GM23248 (cell line): ENCODE measurements around the gene KRTAP5-9. TPM values are rescaled to one million over a fixed set of nuclear protein-coding genes. Genes with fewer than 3 reads are reported as not detected.
A peak's percentile ranks its signal among the peaks of the same experiment; 100 is the strongest.
"Not testable (repeated sequence)": the region's sequence is repeated elsewhere in the genome, so short reads cannot be mapped to it uniquely, and the experiment has no call there.

Source experiments
- DNase-seq: peaks from one replicate; pipeline ENCODE4 v3.0.0-alpha.2; 2015
- H2AFZ ChIP-seq: fragments of 200-600 bp; sonication (generic); 2 replicates; pipeline ENCODE4 v1.6.1; 2016; ENCODE audit warnings: antibody characterized with exemption
- H3F3A ChIP-seq: fragments of 200-600 bp; sonication (generic); 2 replicates; pipeline ENCODE4 v1.6.1; 2016; ENCODE audit warnings: mild to moderate bottlenecking, antibody characterized with exemption, mixed run types; ENCODE audit not compliant: insufficient read depth
- H3K27ac ChIP-seq: fragments of 200-600 bp; sonication (generic); 2 replicates; pipeline ENCODE4 v1.5.1; 2016; ENCODE audit warnings: mild to moderate bottlenecking
- H3K27me3 ChIP-seq: fragments of 200-600 bp; sonication (generic); replicated peaks from 2 replicates; pipeline ENCODE4 v1.6.1; 2016; ENCODE audit warnings: mild to moderate bottlenecking; ENCODE audit not compliant: insufficient read depth
- H3K36me3 ChIP-seq: fragments of 200-600 bp; sonication (generic); 2 replicates; pipeline ENCODE4 v1.6.1; 2016; ENCODE audit warnings: low read depth, mild to moderate bottlenecking
- H3K4me1 ChIP-seq: fragments of 200-600 bp; sonication (generic); 2 replicates; pipeline ENCODE4 v1.6.1; 2016; ENCODE audit warnings: mild to moderate bottlenecking; ENCODE audit not compliant: insufficient read depth
- H3K4me2 ChIP-seq: fragments of 200-600 bp; sonication (generic); one replicate; pipeline ENCODE4 v1.6.1; 2016; ENCODE audit warnings: mild to moderate bottlenecking; ENCODE audit not compliant: unreplicated experiment
- H3K4me3 ChIP-seq: fragments of 200-600 bp; sonication (generic); 2 replicates; pipeline ENCODE4 v1.5.1; 2016; ENCODE audit warnings: mild to moderate bottlenecking
- H3K79me2 ChIP-seq: fragments of 200-600 bp; sonication (generic); 2 replicates; pipeline ENCODE4 v1.6.1; 2016; ENCODE audit warnings: mild to moderate bottlenecking; ENCODE audit not compliant: insufficient read depth
- H3K9ac ChIP-seq: fragments of 200-600 bp; sonication (generic); 2 replicates; pipeline ENCODE4 v1.6.1; 2016; ENCODE audit warnings: mild to moderate bottlenecking
- H3K9me2 ChIP-seq: fragments of 200-600 bp; sonication (generic); 2 replicates; pipeline ENCODE4 v1.6.1; 2016; ENCODE audit warnings: mixed run types, mild to moderate bottlenecking, moderate library complexity; ENCODE audit not compliant: insufficient read depth
- H3K9me3 ChIP-seq: fragments of 200-600 bp; sonication (generic); one replicate; pipeline ENCODE4 v1.6.1; 2017; ENCODE audit warnings: low read depth
- H4K20me1 ChIP-seq: fragments of 200-600 bp; sonication (generic); 2 replicates; pipeline ENCODE4 v1.6.0; 2016; ENCODE audit not compliant: insufficient read depth
- EZH2 ChIP-seq: fragments of 200-600 bp; sonication (generic); IDR thresholded peaks from 2 replicates; pipeline ENCODE4 v1.6.1; 2018; ENCODE audit warnings: antibody characterized with exemption, mild to moderate bottlenecking; ENCODE audit not compliant: insufficient read depth, poor library complexity, severe bottlenecking
- EZH2phosphoT487 ChIP-seq: fragments of 200-600 bp; sonication (generic); IDR thresholded peaks from 2 replicates; pipeline ENCODE4 v1.6.1; 2018; ENCODE audit warnings: antibody characterized with exemption, moderate library complexity, mild to moderate bottlenecking, low read depth; ENCODE audit not compliant: insufficient read depth
- WGBS, 2 experiments: methylation state at CpG; one replicate each; pipeline ENCODE4 v1.1.6; 2015 to 2017; ENCODE audit warnings: low lambda C conversion rate in 2 of 2, low coverage in 1 of 2; ENCODE audit errors: missing lambda C conversion rate in 2 of 2; 5-methylcytosine and 5-hydroxymethylcytosine counted together
- in situ Hi-C: fragments of 300-500 bp; cut with MboI; formaldehyde crosslinking; loops from 2 replicates; pipeline ENCODE4 v1.15.0; 2020
- polyA plus RNA-seq: library from polyadenylated mRNA; unstranded; fragments of >200 nt; fragmentation: Nextera tagmentation; extraction: Ambion mirVana; gene quantifications from 2 replicates; pipeline ENCODE4 v1.2.1, GENCODE V29; 2016
- total RNA-seq: library from RNA; depleted of rRNA; stranded (reverse); fragments of >200 nt; shearing (Covaris generic); gene quantifications from 2 replicates; pipeline ENCODE4 v1.2.3, GENCODE V29; 2014

KRTAP5-9 gene
- total and polyA plus RNA-seq, 2 experiments from 2014 or later: not detected

GRCh38 chr11:71568704-71569349 lies 20.6 kb downstream of the KRTAP5-9 start:
- in situ Hi-C loops: no loop called here
- Histone ChIP-seq H3F3A (no peaks in the 10 kb centered on the region), H3K9ac (no peak overlapping the region), H4K20me1 (no peaks in the 10 kb centered on the region), H3K79me2 (no peaks in the 10 kb centered on the region), H3K36me3 (no peaks in the 10 kb centered on the region), H3K9me3 (no peaks in the 10 kb centered on the region), H3K9me2 (no peaks in the 10 kb centered on the region), H3K27me3 (peaks cover 15% of the 10 kb centered on the region), H3K4me3 (no peak overlapping the region), H3K4me2 (no peak overlapping the region), H2AFZ (no peak overlapping the region), H3K4me1 (no peaks in the 10 kb centered on the region), H3K27ac (no peak overlapping the region)
- TF ChIP-seq EZH2phosphoT487 (no peak), EZH2 (no peak)
- WGBS, 2 experiments: 53 to 58% methylated on average over 8 of the region's 8 CpGs
- peak; percentile 47 for DNase-seq

DNA sequence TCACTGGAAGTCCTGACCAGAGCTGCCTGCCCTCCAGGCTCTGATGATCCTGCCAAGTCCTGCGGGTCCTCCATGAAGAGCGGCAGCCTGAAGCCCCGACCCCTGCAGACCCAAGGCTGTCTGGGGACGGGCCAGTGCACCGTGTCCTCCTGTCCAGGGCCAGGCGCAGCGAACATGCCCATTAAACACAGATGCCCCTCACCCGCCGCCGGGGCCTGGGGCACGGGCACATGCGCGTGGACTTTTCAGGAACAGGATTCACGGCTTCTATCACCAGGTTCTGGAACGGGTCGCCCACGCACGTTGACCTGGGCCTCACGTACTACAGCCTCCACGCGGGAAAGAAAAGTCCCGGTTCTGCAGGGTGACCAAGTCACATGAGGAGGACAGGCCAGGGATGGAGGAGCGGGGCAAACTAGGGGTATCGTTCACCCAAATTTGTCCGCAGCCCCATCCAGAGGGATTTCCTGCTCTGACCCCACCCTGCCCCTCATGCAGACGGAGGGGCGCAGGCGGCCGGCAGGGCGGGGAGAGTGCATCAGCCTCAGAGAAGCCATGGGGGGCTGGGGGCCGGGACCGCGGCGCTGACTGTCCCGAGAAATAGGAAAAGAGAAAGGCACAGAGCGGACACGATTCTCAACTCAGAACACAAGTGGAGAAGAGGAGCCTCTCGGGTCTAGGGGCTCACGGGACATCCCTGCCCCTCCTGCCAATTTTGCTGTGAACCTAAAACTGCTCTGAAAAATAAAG lies 23.1 kb downstream of the KRTAP5-9 start:
- H4K20me1 ChIP-seq, H3K9me2 ChIP-seq, H3K36me3 ChIP-seq, in situ Hi-C loops, H2AFZ ChIP-seq, H3K79me2 ChIP-seq, DNase-seq, H3K9me3 ChIP-seq, H3K27ac ChIP-seq, H3F3A ChIP-seq, H3K9ac ChIP-seq, H3K4me1 ChIP-seq, H3K4me2 ChIP-seq, H3K4me3 ChIP-seq: not testable (repeated sequence)
- WGBS, 2 experiments: 78 to 79% methylated on average over 26 to 39 of the region's 39 CpGs
- H3K27me3 ChIP-seq: peaks cover 32% of the 10 kb centered on the region

DNA sequence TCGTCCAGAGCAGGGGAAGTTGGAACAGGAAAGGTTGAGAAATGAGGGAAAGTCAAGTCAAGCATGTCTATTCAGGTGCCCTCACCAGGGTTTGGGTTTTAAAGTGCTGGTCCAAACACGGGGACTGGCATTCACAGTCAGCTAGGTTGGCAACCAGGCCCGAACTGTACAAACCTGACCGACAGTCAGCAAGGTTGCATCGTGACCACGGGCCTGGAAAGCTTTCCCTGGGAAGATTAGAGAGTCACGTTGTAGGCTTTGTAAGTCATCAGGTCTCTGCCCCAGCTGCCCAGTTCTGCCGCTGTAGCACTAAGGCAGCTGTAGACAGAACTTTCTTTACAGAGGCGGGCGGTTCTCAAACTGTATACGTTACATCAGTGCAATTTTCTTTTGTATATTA lies 24.6 kb downstream of the KRTAP5-9 start:
- Histone ChIP-seq H2AFZ (no peak overlapping the region), H4K20me1 (no peaks in the 10 kb centered on the region), H3K9me3 (no peaks in the 10 kb centered on the region), H3K4me1 (no peaks in the 10 kb centered on the region), H3K9ac (no peak overlapping the region), H3K36me3 (no peaks in the 10 kb centered on the region), H3K79me2 (no peaks in the 10 kb centered on the region), H3K27ac (no peak overlapping the region), H3K4me2 (no peak overlapping the region), H3F3A (no peaks in the 10 kb centered on the region), H3K4me3 (no peak overlapping the region), H3K27me3 (peaks cover 32% of the 10 kb centered on the region), H3K9me2 (no peaks in the 10 kb centered on the region)
- TF ChIP-seq EZH2: no peak
- TF ChIP-seq EZH2phosphoT487: no peak
- DNase-seq: no peak
- WGBS, 2 experiments: 54 to 58% methylated on average over 11 of the region's 11 CpGs
- in situ Hi-C loops: no loop called here

GRCh38 chr11:71574418-71574817 lies 26.2 kb downstream of the KRTAP5-9 start:
- WGBS, 2 experiments: 23 to 30% methylated on average over 5 of the region's 5 CpGs
- H3K36me3 ChIP-seq: no peaks in the 10 kb centered on the region
- H2AFZ ChIP-seq: no peak overlapping the region
- no peak overlapping the region for H3K4me3 ChIP-seq
- H3K4me1 ChIP-seq: no peaks in the 10 kb centered on the region
- no peaks in the 10 kb centered on the region for H3K79me2 ChIP-seq
- in situ Hi-C loops: no loop called here
- H3K9me3 ChIP-seq: no peaks in the 10 kb centered on the region
- peaks cover 25% of the 10 kb centered on the region; the same call in 1 of the 2 replicates for H3K27me3 ChIP-seq
- no peak overlapping the region for H3K4me2 ChIP-seq
- H3K9me2 ChIP-seq: no peaks in the 10 kb centered on the region
- no peak overlapping the region for H3K9ac ChIP-seq
- TF ChIP-seq EZH2phosphoT487 (no peak), EZH2 (no peak)
- H3F3A ChIP-seq: no peaks in the 10 kb centered on the region
- no peak for DNase-seq
- no peak overlapping the region for H3K27ac ChIP-seq
- no peaks in the 10 kb centered on the region for H4K20me1 ChIP-seq
